ENCODE results near the gene LY86.

Gene LY86

DNA sequence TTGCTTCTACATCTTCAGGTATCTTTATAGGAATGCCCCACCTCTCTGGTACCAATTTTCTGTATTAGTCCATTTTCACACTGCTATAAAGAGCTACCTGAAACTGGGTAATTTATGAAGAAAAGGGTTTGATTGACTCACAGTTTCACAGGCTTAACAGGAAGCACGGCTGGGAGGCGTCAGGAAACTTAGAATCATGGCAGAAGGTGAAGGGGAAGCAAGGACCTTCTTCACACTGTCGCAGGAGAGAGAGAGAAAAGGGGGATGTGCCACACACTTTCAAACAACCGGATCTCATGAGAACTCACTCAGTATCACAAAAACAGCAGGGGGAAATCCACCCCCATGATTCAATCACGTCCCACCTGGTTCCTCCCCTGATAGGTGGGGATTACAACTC, 24.4 kb upstream of the LY86 start:
- TF ChIP-seq CTCF (IDR thresholded peaks at IDR 0.05), result no peak

DNA sequence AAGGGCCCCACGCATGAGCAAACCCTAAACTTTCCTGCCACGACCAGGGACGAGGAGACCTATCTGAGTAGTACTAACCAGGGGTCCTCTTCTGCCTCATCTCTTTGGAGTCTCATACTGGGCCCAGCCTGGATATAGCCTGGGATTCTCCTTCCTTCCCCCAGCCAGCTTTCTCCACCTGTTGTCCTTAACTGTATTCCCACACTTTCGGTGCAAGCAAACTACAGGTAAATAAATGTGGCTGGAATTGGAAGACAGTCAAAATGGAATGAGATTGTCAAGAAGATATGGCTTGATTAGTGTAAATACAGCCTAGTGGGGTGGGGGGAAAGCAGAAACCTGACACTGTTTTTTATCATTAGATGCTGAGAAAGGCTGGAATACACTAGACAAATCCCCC, 23.5 kb upstream of the LY86 start:
- no peak for TF ChIP-seq CTCF (IDR thresholded peaks at IDR 0.05)

DNA sequence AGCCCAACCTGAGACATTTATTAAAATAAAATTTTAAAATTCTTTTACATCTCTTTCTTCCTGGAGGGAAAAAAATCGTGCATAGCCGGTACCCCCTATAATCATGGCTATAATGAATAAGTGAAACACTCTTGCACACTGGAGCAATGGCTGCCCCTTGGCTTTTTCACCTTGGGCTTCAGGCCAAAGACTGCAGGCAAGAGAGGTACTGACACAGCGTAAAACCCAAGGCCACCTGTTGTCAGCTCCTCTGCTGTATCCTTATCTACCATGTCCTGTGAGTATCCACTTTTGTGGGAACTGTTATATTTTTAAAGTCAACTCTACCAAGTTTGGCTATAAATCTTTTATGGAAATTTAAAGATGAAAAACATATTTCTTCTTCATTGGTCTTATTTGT, 23.0 kb upstream of the LY86 start:
- TF ChIP-seq CTCF (IDR thresholded peaks at IDR 0.05), result no peak

DNA sequence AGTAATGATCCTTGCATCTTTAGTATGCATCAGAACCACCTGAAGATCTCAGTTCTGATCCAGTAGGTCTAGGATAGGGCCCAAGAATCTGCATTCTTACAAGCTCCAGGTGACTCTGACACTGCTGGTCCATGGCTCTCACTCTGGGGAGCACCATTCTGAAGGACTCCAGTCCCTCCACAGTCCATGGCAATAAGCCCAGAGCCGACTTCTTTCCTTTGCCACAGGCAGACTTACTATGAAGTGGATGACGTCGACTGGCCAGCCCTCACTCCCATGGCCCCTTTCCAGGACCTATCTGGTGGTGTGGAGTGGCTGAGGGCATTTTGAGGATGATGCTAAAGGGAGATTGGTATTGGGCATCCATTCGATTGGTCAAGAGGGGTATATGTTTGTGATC, 21.8 kb upstream of the LY86 start:
- TF ChIP-seq CTCF (IDR thresholded peaks at IDR 0.05), result no peak

DNA sequence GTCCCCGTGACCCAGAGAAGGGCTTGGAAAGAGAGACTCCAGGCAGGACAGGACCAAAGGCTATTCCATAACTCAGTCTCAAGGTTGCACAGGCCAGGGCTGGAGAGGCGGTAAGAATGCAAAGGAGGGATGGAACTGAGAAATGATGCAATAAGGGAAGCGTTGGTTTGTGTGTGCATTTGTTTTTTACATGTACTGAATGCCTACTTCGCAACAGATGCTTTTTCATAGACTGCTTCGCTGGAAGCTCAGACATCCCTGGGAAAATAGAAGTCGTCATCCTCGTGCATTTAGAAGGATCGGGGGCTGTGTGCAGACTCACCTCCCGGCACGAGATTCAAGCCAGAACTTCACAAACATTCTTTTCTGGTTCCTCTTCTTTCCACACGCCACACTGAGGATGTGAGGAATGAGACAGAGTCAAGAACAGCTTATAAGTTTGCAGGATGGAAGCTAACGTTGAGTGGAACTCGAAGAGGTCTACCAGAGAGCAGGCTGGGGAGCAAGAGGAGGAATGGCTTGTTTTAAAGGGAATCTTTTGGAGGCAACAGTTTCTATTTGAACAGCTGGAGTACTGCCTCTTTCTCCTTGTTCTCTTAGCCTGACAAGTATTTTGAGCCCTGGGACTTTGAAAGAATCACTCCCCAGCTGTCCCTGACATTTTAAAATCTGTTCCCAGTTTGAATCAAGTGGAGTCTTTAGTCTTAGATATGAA, 19.3 kb upstream of the LY86 start:
- TF ChIP-seq CTCF (IDR thresholded peaks at IDR 0.05), result no peak

- TF ChIP-seq CTCF (IDR thresholded peaks at IDR 0.05), result no peak
Measured at GRCh38 chr6:6569811-6570164, 18.7 kb upstream of the LY86 start.

- TF ChIP-seq CTCF (IDR thresholded peaks at IDR 0.05), result no peak
Measured at GRCh38 chr6:6570929-6571671, 17.4 kb upstream of the LY86 start.
